Measurements from ENCODE around the gene SMAP1. TPM values are rescaled to one million over a fixed set of nuclear protein-coding genes. Genes with fewer than 3 reads are reported as not detected.

Gene SMAP1
- total RNA-seq, 1 experiment from 2014 or later: 17.7 TPM

- Histone ChIP-seq H3K9me3 (ENCODE audit: low read length) (no peaks in the 10 kb centered on the region), H3K4me2 (ENCODE audit: low read depth, low read length, poor library complexity, severe bottlenecking) (no peak overlapping the region), H3K27ac (ENCODE audit: low read length) (no peak overlapping the region), H3K36me3 (ENCODE audit: insufficient read depth, low read length) (no peaks in the 10 kb centered on the region), H3K9me2 (replicated peaks; ENCODE audit: insufficient read depth, low read length) (no peaks in the 10 kb centered on the region), H2AFZ (ENCODE audit: low read length) (no peak overlapping the region), H3K27me3 (ENCODE audit: low read length) (no peaks in the 10 kb centered on the region), H4K20me1 (ENCODE audit: insufficient read depth, low read depth, low read length) (no peaks in the 10 kb centered on the region; the same call in 1 of the 2 replicates), H3K9ac (ENCODE audit: low read length) (no peak overlapping the region), H3K4me1 (ENCODE audit: low read length) (no peaks in the 10 kb centered on the region), H3K4me3 (ENCODE audit: low read length) (no peak overlapping the region), H3K79me2 (ENCODE audit: low read length) (no peaks in the 10 kb centered on the region)
- DNase-seq: no peak
Observed at GRCh38 chr6:70813885-70814284, 146.2 kb downstream of the SMAP1 start.

GRCh38 chr6:70819646-70820045, 152.0 kb downstream of the SMAP1 start:
- no peaks in the 10 kb centered on the region; the same call in 1 of the 2 replicates for H4K20me1 ChIP-seq (ENCODE audit: insufficient read depth, low read depth, low read length)
- DNase-seq: no peak
- H3K36me3 ChIP-seq (ENCODE audit: insufficient read depth, low read length): no peaks in the 10 kb centered on the region
- no peaks in the 10 kb centered on the region for H3K27me3 ChIP-seq (ENCODE audit: low read length)
- no peaks in the 10 kb centered on the region for H3K9me3 ChIP-seq (ENCODE audit: low read length)
- no peak overlapping the region for H2AFZ ChIP-seq (ENCODE audit: low read length)
- H3K4me1 ChIP-seq (ENCODE audit: low read length): no peaks in the 10 kb centered on the region
- no peaks in the 10 kb centered on the region for H3K79me2 ChIP-seq (ENCODE audit: low read length)
- H3K4me3 ChIP-seq (ENCODE audit: low read length): no peak overlapping the region
- H3K4me2 ChIP-seq (ENCODE audit: low read depth, low read length, poor library complexity, severe bottlenecking): no peak overlapping the region
- H3K9ac ChIP-seq (ENCODE audit: low read length): no peak overlapping the region
- no peaks in the 10 kb centered on the region for H3K9me2 ChIP-seq (replicated peaks; ENCODE audit: insufficient read depth, low read length)
- no peak overlapping the region for H3K27ac ChIP-seq (ENCODE audit: low read length)

DNA sequence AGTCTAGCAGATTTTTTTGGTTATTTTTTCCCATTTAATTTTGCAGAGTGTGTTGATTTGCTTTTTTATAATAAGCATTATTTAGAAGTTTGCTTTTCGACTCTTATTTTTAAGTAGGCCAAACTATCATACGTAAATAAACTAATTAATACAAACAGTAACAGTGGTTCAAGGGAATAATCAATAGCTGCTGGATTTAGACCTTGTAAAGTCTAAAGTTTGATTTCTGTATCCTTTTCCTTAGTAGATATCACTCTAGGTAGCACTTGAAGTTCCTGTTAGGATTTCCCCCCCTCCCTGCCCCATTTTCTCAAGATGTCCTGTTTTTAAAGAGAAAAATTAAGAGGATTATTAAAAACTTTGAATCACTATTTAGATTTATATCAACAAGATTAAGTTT, 153.1 kb downstream of the SMAP1 start:
- no peaks in the 10 kb centered on the region for H3K27me3 ChIP-seq (ENCODE audit: low read length)
- H3K9me2 ChIP-seq (replicated peaks; ENCODE audit: insufficient read depth, low read length): no peaks in the 10 kb centered on the region
- no peak for DNase-seq
- H3K9ac ChIP-seq (ENCODE audit: low read length): no peak overlapping the region
- no peaks in the 10 kb centered on the region for H3K36me3 ChIP-seq (ENCODE audit: insufficient read depth, low read length)
- no peaks in the 10 kb centered on the region for H3K4me1 ChIP-seq (ENCODE audit: low read length)
- H4K20me1 ChIP-seq (ENCODE audit: insufficient read depth, low read depth, low read length): no peaks in the 10 kb centered on the region; the same call in 1 of the 2 replicates
- no peak overlapping the region for H3K4me2 ChIP-seq (ENCODE audit: low read depth, low read length, poor library complexity, severe bottlenecking)
- H2AFZ ChIP-seq (ENCODE audit: low read length): no peak overlapping the region
- H3K79me2 ChIP-seq (ENCODE audit: low read length): no peaks in the 10 kb centered on the region
- no peak overlapping the region for H3K4me3 ChIP-seq (ENCODE audit: low read length)
- H3K27ac ChIP-seq (ENCODE audit: low read length): no peak overlapping the region
- H3K9me3 ChIP-seq (ENCODE audit: low read length): no peaks in the 10 kb centered on the region

DNA sequence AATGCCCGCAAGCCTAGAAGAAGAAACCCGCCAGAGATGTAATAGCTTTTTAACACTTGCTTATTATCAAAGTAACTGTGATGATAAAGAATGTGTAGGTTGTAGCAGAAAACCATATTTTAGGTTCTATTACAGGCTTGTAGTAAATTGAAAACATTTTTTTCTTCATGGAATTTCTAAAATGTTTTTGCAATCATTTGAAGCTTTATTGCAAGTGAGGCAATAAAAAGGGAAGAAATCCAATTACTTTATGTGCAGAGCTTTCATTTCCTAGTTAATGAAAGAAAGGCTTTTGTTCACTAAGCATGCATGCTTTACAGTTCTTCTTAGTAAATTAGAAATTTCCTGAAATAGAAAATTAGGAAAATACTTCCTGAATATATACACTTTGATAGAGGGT, 154.1 kb downstream of the SMAP1 start:
- no peak for DNase-seq
- Histone ChIP-seq H3K4me1 (ENCODE audit: low read length) (no peaks in the 10 kb centered on the region), H3K27ac (ENCODE audit: low read length) (no peak overlapping the region), H2AFZ (ENCODE audit: low read length) (no peak overlapping the region), H4K20me1 (ENCODE audit: insufficient read depth, low read depth, low read length) (no peaks in the 10 kb centered on the region), H3K9ac (ENCODE audit: low read length) (no peak overlapping the region), H3K36me3 (ENCODE audit: insufficient read depth, low read length) (no peaks in the 10 kb centered on the region), H3K9me3 (ENCODE audit: low read length) (no peaks in the 10 kb centered on the region), H3K9me2 (replicated peaks; ENCODE audit: insufficient read depth, low read length) (no peaks in the 10 kb centered on the region), H3K4me3 (ENCODE audit: low read length) (no peak overlapping the region), H3K79me2 (ENCODE audit: low read length) (no peaks in the 10 kb centered on the region), H3K27me3 (ENCODE audit: low read length) (no peaks in the 10 kb centered on the region), H3K4me2 (ENCODE audit: low read depth, low read length, poor library complexity, severe bottlenecking) (no peak overlapping the region)

DNA sequence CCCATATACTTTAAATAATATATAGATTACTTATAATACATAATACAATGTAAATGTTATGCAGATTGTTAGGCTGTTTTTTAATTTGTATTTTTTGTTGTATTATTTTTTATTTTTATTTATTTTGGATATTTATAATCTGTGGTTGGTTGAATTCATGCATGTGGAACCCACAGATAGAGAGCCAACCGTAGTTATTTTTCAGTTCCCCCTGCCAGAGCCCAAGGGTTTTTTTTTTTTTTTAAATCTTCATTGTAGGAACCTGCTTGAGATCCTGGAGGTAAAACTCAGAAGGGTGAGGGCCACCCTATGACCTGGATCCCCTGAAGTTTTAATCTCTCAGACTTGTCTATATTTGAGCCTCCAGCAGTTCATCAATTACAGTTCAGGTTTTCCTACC, 156.0 kb downstream of the SMAP1 start:
- no peak overlapping the region for H2AFZ ChIP-seq (ENCODE audit: low read length)
- no peak for DNase-seq
- no peak overlapping the region for H3K4me3 ChIP-seq (ENCODE audit: low read length)
- no peaks in the 10 kb centered on the region for H3K4me1 ChIP-seq (ENCODE audit: low read length)
- no peaks in the 10 kb centered on the region for H3K9me2 ChIP-seq (replicated peaks; ENCODE audit: insufficient read depth, low read length)
- no peaks in the 10 kb centered on the region for H3K79me2 ChIP-seq (ENCODE audit: low read length)
- no peak overlapping the region for H3K4me2 ChIP-seq (ENCODE audit: low read depth, low read length, poor library complexity, severe bottlenecking)
- H3K9me3 ChIP-seq (ENCODE audit: low read length): no peaks in the 10 kb centered on the region
- H3K9ac ChIP-seq (ENCODE audit: low read length): no peak overlapping the region
- no peaks in the 10 kb centered on the region for H3K27me3 ChIP-seq (ENCODE audit: low read length)
- no peaks in the 10 kb centered on the region for H4K20me1 ChIP-seq (ENCODE audit: insufficient read depth, low read depth, low read length)
- no peaks in the 10 kb centered on the region for H3K36me3 ChIP-seq (ENCODE audit: insufficient read depth, low read length)
- no peak overlapping the region for H3K27ac ChIP-seq (ENCODE audit: low read length)

DNA sequence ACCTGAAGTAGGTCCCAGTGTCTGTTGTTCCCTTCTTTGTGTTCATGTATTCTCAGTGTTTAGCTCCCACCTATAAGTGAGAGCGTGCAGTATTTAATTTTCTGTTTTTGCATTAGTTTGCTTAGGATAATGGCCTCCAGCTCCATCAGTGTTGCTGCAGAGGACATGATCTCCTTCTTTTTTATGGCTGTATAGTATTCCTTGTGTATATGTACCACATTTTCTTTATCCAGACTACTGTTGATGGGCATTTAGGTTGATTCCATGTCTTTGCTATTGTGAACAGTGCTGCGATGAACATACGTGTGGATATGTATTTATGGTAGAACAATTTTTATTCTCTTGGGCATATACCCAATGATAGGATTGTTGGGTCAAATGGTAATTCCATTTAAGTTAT, 163.7 kb downstream of the SMAP1 start:
- Histone ChIP-seq H2AFZ (ENCODE audit: low read length) (no peak overlapping the region), H3K4me2 (ENCODE audit: low read depth, low read length, poor library complexity, severe bottlenecking) (no peak overlapping the region), H3K27me3 (ENCODE audit: low read length) (no peaks in the 10 kb centered on the region), H3K9me3 (ENCODE audit: low read length) (no peaks in the 10 kb centered on the region), H3K36me3 (ENCODE audit: insufficient read depth, low read length) (no peaks in the 10 kb centered on the region), H3K79me2 (ENCODE audit: low read length) (no peaks in the 10 kb centered on the region), H3K9me2 (replicated peaks; ENCODE audit: insufficient read depth, low read length) (no peaks in the 10 kb centered on the region), H3K27ac (ENCODE audit: low read length) (no peak overlapping the region), H4K20me1 (ENCODE audit: insufficient read depth, low read depth, low read length) (no peaks in the 10 kb centered on the region), H3K9ac (ENCODE audit: low read length) (no peak overlapping the region), H3K4me1 (ENCODE audit: low read length) (no peaks in the 10 kb centered on the region), H3K4me3 (ENCODE audit: low read length) (no peak overlapping the region)
- DNase-seq: no peak

- H2AFZ ChIP-seq (ENCODE audit: low read length): no peak overlapping the region
- H4K20me1 ChIP-seq (ENCODE audit: insufficient read depth, low read depth, low read length): no peaks in the 10 kb centered on the region; the same call in 1 of the 2 replicates
- no peak overlapping the region for H3K27ac ChIP-seq (ENCODE audit: low read length)
Observed at GRCh38 chr6:70834520-70834919, 166.8 kb downstream of the SMAP1 start.

GRCh38 chr6:70838907-70839285, 171.2 kb downstream of the SMAP1 start:
- H3K9ac ChIP-seq (ENCODE audit: low read length): no peak overlapping the region
- no peaks in the 10 kb centered on the region for H3K9me2 ChIP-seq (replicated peaks; ENCODE audit: insufficient read depth, low read length)
- H3K27me3 ChIP-seq (ENCODE audit: low read length): no peaks in the 10 kb centered on the region
- H3K79me2 ChIP-seq (ENCODE audit: low read length): no peaks in the 10 kb centered on the region
- H3K36me3 ChIP-seq (ENCODE audit: insufficient read depth, low read length): no peaks in the 10 kb centered on the region
- no peaks in the 10 kb centered on the region for H3K4me1 ChIP-seq (ENCODE audit: low read length)
- no peak overlapping the region for H2AFZ ChIP-seq (ENCODE audit: low read length)
- H3K4me2 ChIP-seq (ENCODE audit: low read depth, low read length, poor library complexity, severe bottlenecking): no peak overlapping the region
- no peak overlapping the region for H3K4me3 ChIP-seq (ENCODE audit: low read length)
- no peak for DNase-seq
- no peak overlapping the region for H3K27ac ChIP-seq (ENCODE audit: low read length)
- H4K20me1 ChIP-seq (ENCODE audit: insufficient read depth, low read depth, low read length): peaks cover 3% of the 10 kb centered on the region; the same call in 1 of the 2 replicates
- H3K9me3 ChIP-seq (ENCODE audit: low read length): no peaks in the 10 kb centered on the region

More at GRCh38 chr6:70834520-70834919, 166.8 kb downstream of the SMAP1 start:
- no peaks in the 10 kb centered on the region for H3K4me1 ChIP-seq (ENCODE audit: low read length)
- H3K9me2 ChIP-seq (replicated peaks; ENCODE audit: insufficient read depth, low read length): no peaks in the 10 kb centered on the region
- no peaks in the 10 kb centered on the region for H3K79me2 ChIP-seq (ENCODE audit: low read length)
- H3K36me3 ChIP-seq (ENCODE audit: insufficient read depth, low read length): no peaks in the 10 kb centered on the region
- no peak for DNase-seq
- H3K9ac ChIP-seq (ENCODE audit: low read length): no peak overlapping the region
- H3K4me2 ChIP-seq (ENCODE audit: low read depth, low read length, poor library complexity, severe bottlenecking): no peak overlapping the region
- no peaks in the 10 kb centered on the region for H3K27me3 ChIP-seq (ENCODE audit: low read length)
- no peaks in the 10 kb centered on the region for H3K9me3 ChIP-seq (ENCODE audit: low read length)
- H3K4me3 ChIP-seq (ENCODE audit: low read length): no peak overlapping the region

Data from Karpas-422 (cell line).